Transverse colon (tissue), 4 donors: ENCODE data around the gene CRADD.

Source experiments
- CTCF ChIP-seq, 5 experiments: fragments of 200-600 bp in 3 of 5; fragments of 450-650 bp in 2 of 5; sonication (generic) in 3 of 5; IDR thresholded peaks; 1 replicate in 2 of 5; 2 replicates in 3 of 5; pipeline ENCODE4 v1.5.1; 2016 to 2017; ENCODE audit warnings: antibody characterized with exemption in 5 of 5, inconsistent platforms in 3 of 5, mild to moderate bottlenecking in 2 of 5, moderate library complexity in 1 of 5
- POLR2A ChIP-seq: fragments of 450-650 bp; IDR thresholded peaks from one replicate; pipeline ENCODE4 v1.6.1; 2016; ENCODE audit warnings: antibody characterized with exemption, mild to moderate bottlenecking, moderate library complexity
- POLR2AphosphoS5 ChIP-seq, 3 donors: sonication (generic); formaldehyde crosslinking; IDR thresholded peaks; one replicate each; pipeline ENCODE4 v1.6.1; 2016; ENCODE audit warnings: antibody characterized with exemption in 3 of 3

DNA sequence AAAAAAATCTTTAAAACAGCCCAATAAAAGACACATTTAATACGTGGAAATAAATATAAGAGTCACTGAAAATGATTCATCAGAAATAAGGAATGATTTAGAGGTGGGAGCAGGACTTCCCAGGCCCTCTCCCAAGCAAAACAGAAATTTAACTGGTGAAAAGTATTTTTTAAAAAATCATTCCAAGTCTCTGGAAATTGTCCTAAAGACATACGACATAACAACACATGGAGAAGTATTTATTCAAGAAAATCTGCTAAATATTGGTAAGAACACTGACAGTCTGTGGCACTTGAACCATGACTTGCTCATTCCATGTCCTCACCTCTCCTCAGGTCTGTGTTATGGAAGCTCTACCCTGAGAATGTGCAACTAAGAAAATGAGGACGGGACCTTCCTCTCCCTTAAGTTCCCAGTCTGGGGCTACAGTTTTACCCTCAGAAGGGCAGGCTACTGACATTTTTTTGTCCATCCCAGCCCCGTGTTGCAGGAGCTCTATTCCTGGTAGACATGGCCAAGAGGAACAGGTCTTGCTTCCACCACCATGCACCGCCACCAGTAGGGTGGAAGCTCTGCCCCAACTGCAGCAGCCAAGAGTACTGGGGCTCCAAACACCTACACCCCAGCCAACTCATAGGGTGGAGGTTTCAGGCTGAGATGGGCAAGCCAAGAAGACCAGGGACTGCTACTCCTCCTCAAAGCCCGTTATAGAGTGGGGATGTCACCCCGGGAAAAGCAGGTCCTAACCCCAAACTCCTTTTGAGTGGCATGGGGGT is 193.0 kb downstream of the CRADD start:
- TF ChIP-seq CTCF (IDR thresholded peaks at IDR 0.05) (no peak), POLR2A (no peak), POLR2AphosphoS5 (IDR thresholded peaks at IDR 0.05) (no peak)
